ENCODE results near the gene TMEM132C. TPM values are rescaled to one million over a fixed set of nuclear protein-coding genes. Genes with fewer than 3 reads are reported as not detected.

TMEM132C gene
- total RNA-seq, 1 donor from 2014 or later: 0.42 TPM

DNA sequence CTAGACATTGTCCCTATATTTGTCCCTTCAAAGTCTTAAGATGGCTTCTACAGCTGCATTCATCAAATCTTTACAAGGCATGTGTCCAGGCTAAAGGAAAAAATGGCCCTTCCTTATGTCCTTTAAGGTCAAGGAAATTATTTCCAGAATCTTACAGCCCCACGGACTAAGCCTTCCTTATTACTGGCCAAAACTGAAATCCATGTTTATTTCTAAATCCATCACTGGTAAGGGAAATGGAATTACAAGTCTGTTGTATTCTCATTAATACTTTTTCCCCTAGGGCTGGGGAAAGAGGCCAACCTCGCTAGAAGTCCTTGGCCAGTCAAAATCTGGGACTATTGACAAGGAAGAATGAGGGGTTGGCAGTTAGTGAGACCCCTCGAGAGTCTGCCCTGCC, 252.5 kb downstream of the TMEM132C start:
- TF ChIP-seq, protein P1, sequence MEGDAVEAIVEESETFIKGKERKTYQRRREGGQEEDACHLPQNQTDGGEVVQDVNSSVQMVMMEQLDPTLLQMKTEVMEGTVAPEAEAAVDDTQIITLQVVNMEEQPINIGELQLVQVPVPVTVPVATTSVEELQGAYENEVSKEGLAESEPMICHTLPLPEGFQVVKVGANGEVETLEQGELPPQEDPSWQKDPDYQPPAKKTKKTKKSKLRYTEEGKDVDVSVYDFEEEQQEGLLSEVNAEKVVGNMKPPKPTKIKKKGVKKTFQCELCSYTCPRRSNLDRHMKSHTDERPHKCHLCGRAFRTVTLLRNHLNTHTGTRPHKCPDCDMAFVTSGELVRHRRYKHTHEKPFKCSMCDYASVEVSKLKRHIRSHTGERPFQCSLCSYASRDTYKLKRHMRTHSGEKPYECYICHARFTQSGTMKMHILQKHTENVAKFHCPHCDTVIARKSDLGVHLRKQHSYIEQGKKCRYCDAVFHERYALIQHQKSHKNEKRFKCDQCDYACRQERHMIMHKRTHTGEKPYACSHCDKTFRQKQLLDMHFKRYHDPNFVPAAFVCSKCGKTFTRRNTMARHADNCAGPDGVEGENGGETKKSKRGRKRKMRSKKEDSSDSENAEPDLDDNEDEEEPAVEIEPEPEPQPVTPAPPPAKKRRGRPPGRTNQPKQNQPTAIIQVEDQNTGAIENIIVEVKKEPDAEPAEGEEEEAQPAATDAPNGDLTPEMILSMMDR (IDR thresholded peaks at IDR 0.05; ENCODE audit: insufficient read depth, low read length, poor library complexity, severe bottlenecking): no peak
- no peak overlapping the region for H3K4me3 ChIP-seq (ENCODE audit: low read depth, low read length)
- no peak for DNase-seq (ENCODE audit: low read depth)
- H3K36me3 ChIP-seq (ENCODE audit: control insufficient read depth, insufficient read depth, low read length): no peaks in the 10 kb centered on the region
- H3K27me3 ChIP-seq (ENCODE audit: control insufficient read depth, insufficient read depth, low read length): no peaks in the 10 kb centered on the region

DNA sequence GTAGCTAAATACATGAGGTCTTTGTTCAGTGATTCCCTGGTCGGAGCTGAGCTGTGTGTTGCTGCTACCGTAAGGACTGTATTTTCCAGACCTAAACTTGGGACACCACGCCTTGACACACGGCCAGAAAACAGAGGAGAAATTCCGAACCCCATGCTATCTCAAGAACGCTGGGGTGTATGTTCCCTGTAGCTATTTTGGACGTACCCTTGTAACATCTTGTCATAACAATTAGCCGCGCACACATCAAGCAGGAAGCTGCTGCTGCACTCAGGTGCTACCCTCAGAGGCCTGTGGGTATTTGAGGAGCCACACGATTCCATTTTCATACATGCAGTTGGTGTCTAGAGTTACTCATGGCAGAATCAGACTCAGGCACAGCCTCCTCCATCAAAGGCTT, 255.0 kb downstream of the TMEM132C start:
- TF ChIP-seq, protein P1 (IDR thresholded peaks at IDR 0.05; ENCODE audit: insufficient read depth, low read length, poor library complexity, severe bottlenecking): no peak
- no peaks in the 10 kb centered on the region for H3K27me3 ChIP-seq (ENCODE audit: control insufficient read depth, insufficient read depth, low read length)
- DNase-seq (ENCODE audit: low read depth): no peak
- no peaks in the 10 kb centered on the region for H3K36me3 ChIP-seq (ENCODE audit: control insufficient read depth, insufficient read depth, low read length)
- no peak overlapping the region for H3K4me3 ChIP-seq (ENCODE audit: low read depth, low read length)

DNA sequence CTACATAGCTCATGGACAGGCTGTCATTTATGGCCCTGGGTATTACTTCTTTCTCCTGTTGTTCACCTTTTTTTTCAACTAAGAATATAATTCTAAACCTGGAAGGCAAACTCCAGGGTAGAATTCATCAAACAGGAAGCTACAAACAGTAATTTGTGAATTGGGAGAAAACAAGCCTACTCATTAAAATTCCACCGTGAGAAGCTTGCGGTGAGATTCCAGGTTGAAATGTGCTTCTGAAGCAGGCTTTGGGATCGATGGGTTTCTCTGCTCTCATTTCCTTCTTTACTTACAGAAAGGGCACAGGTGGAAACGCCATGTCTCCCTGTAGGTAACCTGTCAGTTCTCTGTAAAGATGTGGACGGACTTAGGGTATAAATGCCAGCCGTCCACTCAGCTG, 257.5 kb downstream of the TMEM132C start:
- TF ChIP-seq, protein P1 (IDR thresholded peaks at IDR 0.05; ENCODE audit: insufficient read depth, low read length, poor library complexity, severe bottlenecking): no peak
- DNase-seq (ENCODE audit: low read depth): no peak
- Histone ChIP-seq H3K36me3 (ENCODE audit: control insufficient read depth, insufficient read depth, low read length) (no peaks in the 10 kb centered on the region), H3K4me3 (ENCODE audit: low read depth, low read length) (no peak overlapping the region), H3K27me3 (ENCODE audit: control insufficient read depth, insufficient read depth, low read length) (no peaks in the 10 kb centered on the region)

DNA sequence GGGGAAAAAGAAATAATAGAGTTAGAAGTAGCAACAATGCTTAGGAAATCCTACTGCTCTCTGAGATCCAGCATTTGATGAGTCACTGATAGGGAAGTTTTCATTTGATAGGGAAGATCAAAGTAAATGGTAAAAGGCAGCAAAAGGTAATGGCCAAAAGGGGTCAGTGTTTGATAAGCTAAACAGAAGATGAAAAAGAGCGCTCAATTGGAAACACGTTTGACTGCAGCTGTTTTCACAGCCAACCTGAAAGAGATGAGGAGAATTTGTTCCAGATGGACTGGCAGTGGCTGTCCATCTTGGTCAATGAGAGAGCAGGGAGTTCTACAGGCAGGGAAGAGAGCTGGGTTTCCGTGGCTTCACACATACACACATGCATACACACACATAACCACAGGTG, 264.2 kb downstream of the TMEM132C start:
- no peak for DNase-seq (ENCODE audit: low read depth)
- Histone ChIP-seq H3K4me3 (ENCODE audit: low read depth, low read length) (no peak overlapping the region), H3K36me3 (ENCODE audit: control insufficient read depth, insufficient read depth, low read length) (no peaks in the 10 kb centered on the region), H3K27me3 (ENCODE audit: control insufficient read depth, insufficient read depth, low read length) (no peaks in the 10 kb centered on the region)
- TF ChIP-seq, protein P1 (IDR thresholded peaks at IDR 0.05; ENCODE audit: insufficient read depth, low read length, poor library complexity, severe bottlenecking): no peak

DNA sequence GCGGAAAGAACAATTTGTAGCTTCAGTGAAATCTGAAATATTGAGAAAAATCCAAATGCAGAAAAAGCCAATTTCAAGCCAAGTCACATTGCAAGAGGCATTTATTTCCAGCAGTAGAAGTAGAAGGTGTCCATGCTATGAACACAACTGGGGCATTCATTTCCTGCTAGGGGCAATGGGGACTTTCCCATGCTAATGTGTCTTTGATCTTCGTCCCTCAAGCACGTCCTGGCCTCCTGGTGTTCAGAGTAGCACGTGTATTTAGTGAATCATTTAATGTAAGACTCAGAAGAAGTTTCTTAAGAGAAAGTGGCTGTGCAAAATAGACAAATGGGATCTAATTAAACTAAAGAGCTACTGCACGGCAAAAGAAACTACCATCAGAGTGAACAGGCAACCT, 267.9 kb downstream of the TMEM132C start:
- Histone ChIP-seq H3K4me3 (ENCODE audit: low read depth, low read length) (no peak overlapping the region), H3K27me3 (ENCODE audit: control insufficient read depth, insufficient read depth, low read length) (no peaks in the 10 kb centered on the region), H3K36me3 (ENCODE audit: control insufficient read depth, insufficient read depth, low read length) (no peaks in the 10 kb centered on the region)
- DNase-seq (ENCODE audit: low read depth): no peak
- TF ChIP-seq, protein P1 (IDR thresholded peaks at IDR 0.05; ENCODE audit: insufficient read depth, low read length, poor library complexity, severe bottlenecking): no peak

DNA sequence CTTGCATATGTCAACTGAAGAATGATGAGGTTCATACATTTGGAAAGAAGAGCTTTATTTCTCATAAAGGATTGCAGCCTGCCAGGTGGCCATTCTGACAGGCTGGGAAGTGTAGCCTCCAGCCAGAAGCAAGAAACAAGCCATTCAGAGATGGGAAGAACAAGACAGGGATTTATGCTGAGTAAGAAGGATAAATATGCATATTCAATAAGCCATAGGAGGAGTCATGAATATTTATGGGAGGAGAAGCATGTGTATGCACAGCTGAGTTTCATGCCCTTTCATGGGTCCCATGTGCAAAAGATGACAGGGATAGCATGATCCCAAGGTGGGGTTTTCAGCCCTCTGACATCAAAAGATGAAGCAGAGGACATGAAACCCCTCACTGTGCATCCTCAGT, 269.8 kb downstream of the TMEM132C start:
- Histone ChIP-seq H3K4me3 (ENCODE audit: low read depth, low read length) (no peak overlapping the region), H3K36me3 (ENCODE audit: control insufficient read depth, insufficient read depth, low read length) (no peaks in the 10 kb centered on the region), H3K27me3 (ENCODE audit: control insufficient read depth, insufficient read depth, low read length) (no peaks in the 10 kb centered on the region)
- DNase-seq (ENCODE audit: low read depth): no peak
- TF ChIP-seq, protein P1 (IDR thresholded peaks at IDR 0.05; ENCODE audit: insufficient read depth, low read length, poor library complexity, severe bottlenecking): no peak
